HUES64 (cell line): ENCODE measurements around the gene CCDC152.

ENCODE experiments used
- H3K27ac ChIP-seq: 2 replicates; pipeline ENCODE4 v1.7.0; 2013; ENCODE audit warnings: low read depth, low read length, inconsistent platforms
- H3K27me3 ChIP-seq: 2 replicates; pipeline ENCODE4 v1.6.1; 2013; ENCODE audit warnings: mild to moderate bottlenecking, low read length; ENCODE audit not compliant: insufficient read depth
- H3K36me3 ChIP-seq: 2 replicates; pipeline ENCODE4 v1.6.1; 2013; ENCODE audit warnings: mild to moderate bottlenecking, low read length; ENCODE audit not compliant: insufficient read depth
- H3K4me1 ChIP-seq: 2 replicates; pipeline ENCODE4 v1.6.1; 2013; ENCODE audit warnings: mild to moderate bottlenecking, low read length, moderate library complexity; ENCODE audit not compliant: insufficient read depth
- H3K4me3 ChIP-seq: 2 replicates; pipeline ENCODE4 v1.5.1; 2013; ENCODE audit warnings: mild to moderate bottlenecking, low read length, moderate library complexity
- H3K9ac ChIP-seq: 2 replicates; pipeline ENCODE4 v1.6.1; 2013; ENCODE audit warnings: mild to moderate bottlenecking, low read depth, low read length
- H3K9me3 ChIP-seq: 2 replicates; pipeline ENCODE4 v1.6.1; 2013; ENCODE audit warnings: low read depth, low read length; ENCODE audit not compliant: insufficient read depth
- WGBS: fragments of 150-250, 120-280 bp; methylation state at CpG from one replicate; pipeline ENCODE4 v1.1.7; 2013; ENCODE audit warnings: missing lambda C conversion rate; 5-methylcytosine and 5-hydroxymethylcytosine counted together

The CCDC152 gene

DNA sequence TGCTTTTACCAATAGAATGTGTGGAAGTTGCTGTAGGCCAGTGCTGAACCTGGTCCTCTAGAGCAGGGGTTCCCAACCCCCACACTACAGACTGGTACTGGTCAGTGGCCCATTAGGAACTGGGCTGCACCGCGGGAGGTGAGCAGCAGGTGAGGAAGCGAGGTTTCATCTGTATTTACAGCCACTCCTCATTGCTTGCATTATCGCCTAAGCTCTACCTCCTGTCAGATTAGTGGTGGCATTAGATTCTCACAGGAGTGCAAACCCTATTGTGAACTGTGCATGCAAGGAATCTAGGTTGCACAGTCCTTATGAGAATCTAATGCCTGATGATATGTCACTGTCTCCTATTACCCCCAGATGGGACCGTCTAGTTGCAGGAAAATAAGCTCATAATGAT, 6.1 kb upstream of the CCDC152 start:
- Histone ChIP-seq H3K27ac (no peak overlapping the region), H3K9me3 (no peaks in the 10 kb centered on the region), H3K4me1 (no peaks in the 10 kb centered on the region; the same call in 1 of the 2 replicates), H3K9ac (no peak overlapping the region), H3K4me3 (no peak overlapping the region), H3K27me3 (no peaks in the 10 kb centered on the region), H3K36me3 (no peaks in the 10 kb centered on the region)
- 96% methylated on average over 4 of the region's 5 CpGs for WGBS

DNA sequence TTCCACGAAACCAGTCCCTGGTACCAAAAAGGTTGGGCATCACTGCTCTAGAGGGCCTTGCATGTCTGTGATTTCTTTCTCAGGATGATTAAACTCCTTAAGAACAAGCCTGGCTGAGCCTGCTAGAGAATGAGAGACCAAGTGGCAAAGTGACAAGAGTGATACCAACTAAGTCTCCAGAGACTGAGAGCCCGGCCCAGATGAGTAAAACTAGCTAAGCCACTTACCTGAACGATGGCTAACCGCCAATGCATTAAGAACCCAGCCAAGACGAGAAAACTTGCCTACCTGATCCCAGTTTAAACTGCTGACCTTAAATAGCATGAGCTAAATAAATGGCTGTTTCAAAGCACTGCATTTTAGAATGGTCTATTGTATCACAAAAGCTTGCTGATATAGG, 5.6 kb upstream of the CCDC152 start:
- H3K27me3 ChIP-seq, result no peaks in the 10 kb centered on the region
- H3K4me3 ChIP-seq, result no peak overlapping the region
- no peaks in the 10 kb centered on the region for H3K4me1 ChIP-seq
- H3K36me3 ChIP-seq, result no peaks in the 10 kb centered on the region
- H3K9me3 ChIP-seq, result no peaks in the 10 kb centered on the region
- 84% methylated on average over 5 of the region's 5 CpGs for WGBS
- no peak overlapping the region for H3K9ac ChIP-seq
- no peak overlapping the region for H3K27ac ChIP-seq

DNA sequence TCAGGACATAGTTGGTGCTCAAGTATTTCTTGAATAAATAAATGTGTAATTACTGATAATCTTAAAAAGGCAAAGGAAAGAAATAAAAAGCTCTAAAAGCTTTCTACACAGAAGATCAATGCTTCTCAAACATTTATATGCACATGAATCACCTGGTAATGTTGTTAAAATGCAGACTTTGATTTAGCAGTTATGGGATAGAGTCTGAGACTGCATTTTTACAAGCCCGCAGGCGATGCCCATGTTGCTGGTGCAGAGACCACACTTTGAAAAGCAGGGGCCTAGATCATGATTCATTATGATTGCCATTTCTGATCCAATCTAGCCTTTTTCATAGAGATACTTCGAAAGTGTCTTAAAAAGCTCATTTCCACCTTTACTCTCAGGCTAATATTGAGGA, 3.5 kb upstream of the CCDC152 start:
- 96% methylated on average over 3 of the region's 3 CpGs for WGBS
- no peak overlapping the region for H3K9ac ChIP-seq
- H3K9me3 ChIP-seq, result no peaks in the 10 kb centered on the region
- H3K27ac ChIP-seq, result no peak overlapping the region
- H3K27me3 ChIP-seq, result no peaks in the 10 kb centered on the region
- no peaks in the 10 kb centered on the region for H3K36me3 ChIP-seq
- peaks cover 7% of the 10 kb centered on the region; the same call in 1 of the 2 replicates for H3K4me1 ChIP-seq
- H3K4me3 ChIP-seq, result no peak overlapping the region

DNA sequence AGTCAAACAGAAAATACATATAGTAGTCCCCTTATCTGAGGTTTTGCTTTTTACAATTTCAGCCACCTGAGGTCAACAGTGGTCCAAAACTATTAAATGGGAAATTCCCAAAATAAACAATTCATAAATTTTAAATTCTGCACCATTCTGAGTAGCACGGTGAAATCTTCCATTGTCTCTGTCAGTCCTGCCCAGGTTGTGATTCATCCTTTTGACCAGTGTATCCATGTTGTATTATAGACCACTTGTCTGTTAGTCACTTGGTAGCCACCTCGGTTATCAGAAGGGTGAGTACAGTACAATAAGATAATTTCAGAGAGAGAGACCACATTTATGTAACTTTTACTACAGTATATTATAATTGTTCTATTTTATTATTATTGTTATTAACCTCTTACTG, 2.8 kb downstream of the CCDC152 start:
- Histone ChIP-seq H3K4me1 (peaks cover 12% of the 10 kb centered on the region; the same call in 1 of the 2 replicates), H3K27me3 (no peaks in the 10 kb centered on the region), H3K4me3 (no peak overlapping the region), H3K9ac (no peak overlapping the region), H3K27ac (no peak overlapping the region), H3K36me3 (0 out of 2 replicates have a peak, but pooled peaks cover 3% of the 10 kb centered on the region), H3K9me3 (no peaks in the 10 kb centered on the region)
- 96% methylated on average over 1 of the region's 2 CpGs for WGBS

DNA sequence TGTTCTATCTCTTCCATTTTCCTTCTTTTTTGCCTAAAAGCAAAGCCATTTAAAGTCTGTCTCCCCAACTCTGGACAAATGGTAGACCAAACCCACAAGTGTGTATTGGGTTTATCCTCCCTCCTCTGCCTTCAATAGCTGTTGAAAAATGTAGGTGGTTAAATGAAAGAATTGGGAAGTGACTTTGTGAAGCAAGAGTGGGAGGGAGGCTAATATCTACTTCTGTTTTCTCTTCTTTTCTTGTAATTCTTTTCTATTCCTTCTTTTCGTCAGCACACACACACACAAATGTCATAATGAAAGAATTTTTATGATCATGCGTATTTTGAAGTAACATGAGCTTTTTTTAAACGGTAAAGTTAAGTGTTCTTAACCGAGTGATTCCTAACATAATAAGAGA, 3.8 kb downstream of the CCDC152 start:
- Histone ChIP-seq H3K9me3 (no peaks in the 10 kb centered on the region), H3K36me3 (0 out of 2 replicates have a peak, but pooled peaks cover 3% of the 10 kb centered on the region), H3K4me3 (no peak overlapping the region), H3K9ac (no peak overlapping the region), H3K27ac (no peak overlapping the region), H3K4me1 (peaks cover 12% of the 10 kb centered on the region; the same call in 1 of the 2 replicates), H3K27me3 (no peaks in the 10 kb centered on the region)
- WGBS, result 98% methylated on average over 3 of the region's 4 CpGs

DNA sequence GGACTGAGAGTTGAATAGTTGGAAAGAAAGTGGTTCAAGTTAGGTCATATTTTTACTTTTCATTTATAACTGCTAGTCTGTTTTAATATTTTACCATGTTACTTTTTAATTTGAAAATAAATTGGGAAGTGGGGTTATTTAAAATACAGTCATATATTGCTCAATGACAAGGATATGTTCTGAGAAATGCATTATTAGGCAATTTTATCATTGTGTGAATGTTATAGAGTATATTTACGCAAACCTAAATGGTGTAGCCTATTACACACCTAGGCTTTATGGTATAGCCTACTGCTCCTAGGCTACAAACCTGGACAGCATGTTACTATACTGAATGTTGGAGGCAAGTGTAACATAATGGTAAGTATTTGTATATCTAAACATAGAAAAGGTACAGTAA, 5.2 kb downstream of the CCDC152 start:
- H3K36me3 ChIP-seq, result 0 out of 2 replicates have a peak, but pooled peaks cover 3% of the 10 kb centered on the region

DNA sequence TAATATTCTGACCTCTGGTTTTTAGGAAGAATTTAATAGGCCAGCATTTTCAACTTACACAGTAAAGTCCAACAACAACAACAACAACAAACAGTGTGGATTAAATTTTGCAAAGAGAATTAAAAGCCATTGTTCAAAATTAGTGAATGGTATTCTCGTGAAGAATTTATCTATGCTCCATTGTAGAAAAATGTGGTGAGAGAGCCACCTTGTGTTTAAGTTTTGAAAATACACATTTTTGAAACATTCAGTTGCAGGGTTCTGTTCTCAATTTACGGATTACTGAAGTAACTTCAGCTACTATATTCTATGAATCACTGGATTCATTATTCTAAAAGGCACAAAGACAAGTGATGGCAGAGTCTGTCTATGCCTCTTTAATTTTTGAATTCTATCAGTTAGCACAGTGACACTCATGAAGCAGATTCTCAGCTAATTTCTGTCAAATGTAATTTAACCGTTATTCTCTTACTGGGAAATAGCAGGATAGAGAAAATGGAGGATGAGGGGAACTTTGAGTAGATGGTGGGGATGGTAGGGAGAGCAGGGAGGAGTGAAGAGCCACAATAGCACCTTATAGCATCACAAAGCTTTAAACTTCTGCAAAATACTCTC, 11.0 kb downstream of the CCDC152 start:
- no peaks in the 10 kb centered on the region for H3K27me3 ChIP-seq
- H3K4me1 ChIP-seq, result no peaks in the 10 kb centered on the region
- no peak overlapping the region for H3K27ac ChIP-seq
- 0 out of 2 replicates have a peak, but pooled peaks cover 3% of the 10 kb centered on the region for H3K36me3 ChIP-seq
- H3K9ac ChIP-seq, result no peak overlapping the region
- H3K9me3 ChIP-seq, result no peaks in the 10 kb centered on the region
- no peak overlapping the region for H3K4me3 ChIP-seq
- 49% methylated on average over 3 of the region's 3 CpGs for WGBS

More for the DNA sequence above, 5.2 kb downstream of the CCDC152 start:
- H3K27me3 ChIP-seq, result no peaks in the 10 kb centered on the region
- peaks cover 12% of the 10 kb centered on the region; the same call in 1 of the 2 replicates for H3K4me1 ChIP-seq
- 100% methylated on average over 1 of the region's 1 CpG for WGBS
- H3K9ac ChIP-seq, result no peak overlapping the region
- H3K4me3 ChIP-seq, result no peak overlapping the region
- no peak overlapping the region for H3K27ac ChIP-seq
- no peaks in the 10 kb centered on the region for H3K9me3 ChIP-seq

DNA sequence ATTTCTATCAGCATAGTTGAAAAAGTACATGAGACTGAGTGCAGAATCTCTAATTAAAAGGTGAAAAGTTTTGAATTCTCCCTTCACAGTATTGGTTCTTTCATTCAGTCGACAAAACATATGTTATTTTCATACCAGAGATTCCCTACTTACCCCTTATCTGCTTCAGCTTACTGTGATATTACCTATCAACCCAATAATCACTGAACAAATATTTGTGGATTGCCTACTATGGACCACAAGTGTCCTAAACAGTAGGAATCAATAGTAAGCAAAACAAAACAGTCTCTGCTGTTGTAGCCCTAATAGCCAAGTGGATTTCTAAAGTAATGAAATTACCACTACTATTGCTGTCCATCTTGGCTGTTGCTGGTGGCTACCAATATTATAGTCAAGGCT, 11.5 kb downstream of the CCDC152 start:
- Histone ChIP-seq H3K27ac (no peak overlapping the region), H3K4me3 (no peak overlapping the region)

DNA sequence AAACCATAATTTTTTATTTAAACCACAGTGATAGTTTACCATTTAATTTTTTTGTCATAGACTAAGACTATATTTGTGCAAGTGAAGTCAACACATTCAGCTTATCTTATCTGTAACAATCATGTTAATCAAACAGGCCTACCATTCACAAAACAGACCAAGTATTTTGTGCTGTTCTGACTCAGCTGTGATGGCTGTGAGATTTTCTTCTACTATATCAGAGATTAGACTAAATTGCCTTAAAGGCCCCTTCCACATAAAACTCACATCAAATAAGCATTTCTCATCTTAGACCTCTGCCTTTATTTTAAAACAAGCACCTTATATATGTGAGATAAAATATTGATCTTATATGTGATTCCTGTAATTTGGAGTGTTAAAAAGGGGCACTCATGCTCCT, 13.4 kb downstream of the CCDC152 start:
- no peaks in the 10 kb centered on the region for H3K27me3 ChIP-seq
- no peaks in the 10 kb centered on the region for H3K9me3 ChIP-seq
- H3K36me3 ChIP-seq, result no peaks in the 10 kb centered on the region
- H3K27ac ChIP-seq, result no peak overlapping the region
- no peaks in the 10 kb centered on the region for H3K4me1 ChIP-seq
- no peak overlapping the region for H3K9ac ChIP-seq
- H3K4me3 ChIP-seq, result no peak overlapping the region

More for the DNA sequence above, 11.5 kb downstream of the CCDC152 start:
- Histone ChIP-seq H3K9me3 (no peaks in the 10 kb centered on the region), H3K4me1 (no peaks in the 10 kb centered on the region), H3K36me3 (0 out of 2 replicates have a peak, but pooled peaks cover 3% of the 10 kb centered on the region), H3K27me3 (no peaks in the 10 kb centered on the region), H3K9ac (no peak overlapping the region)
- 48% methylated on average over 1 of the region's 1 CpG for WGBS

DNA sequence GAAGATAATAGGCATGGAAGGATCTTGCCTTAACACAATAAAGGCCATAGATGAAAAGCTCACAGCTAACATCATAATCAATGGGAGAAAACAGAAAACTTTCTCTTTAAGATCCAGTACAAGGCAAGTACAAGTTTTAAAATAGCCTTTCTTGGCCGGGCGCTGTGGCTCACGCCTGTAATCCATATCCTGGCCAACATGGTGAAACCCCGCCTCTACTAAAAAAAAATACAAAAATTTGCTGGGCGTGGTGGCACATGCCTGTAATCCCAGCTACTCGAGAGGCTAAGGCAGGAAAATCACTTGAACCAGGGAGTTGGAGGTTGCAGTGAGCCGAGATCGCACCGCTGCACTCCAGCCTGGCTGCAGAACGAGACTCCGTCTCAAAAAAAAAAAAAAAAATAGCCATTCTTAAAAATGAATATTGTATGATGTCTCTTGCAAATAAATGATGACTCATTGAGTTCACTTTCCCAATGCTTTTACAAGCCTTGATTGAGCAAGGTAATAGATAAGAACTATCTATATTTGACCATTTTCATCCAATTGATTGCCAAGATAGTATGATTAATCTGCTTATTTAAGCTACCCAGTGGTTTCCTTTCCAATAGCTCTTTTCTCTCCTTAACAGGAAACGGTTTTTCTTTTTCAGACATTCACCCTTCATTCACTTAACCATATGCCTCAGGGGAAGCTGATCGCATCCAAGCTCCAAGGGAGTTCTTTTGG, 15.8 kb downstream of the CCDC152 start:
- Histone ChIP-seq H3K36me3 (no peaks in the 10 kb centered on the region), H3K9ac (no peak overlapping the region), H3K4me1 (no peaks in the 10 kb centered on the region), H3K27me3 (no peaks in the 10 kb centered on the region), H3K4me3 (no peak overlapping the region), H3K9me3 (no peaks in the 10 kb centered on the region), H3K27ac (no peak overlapping the region)
- WGBS, result 89% methylated on average over 11 of the region's 13 CpGs

DNA sequence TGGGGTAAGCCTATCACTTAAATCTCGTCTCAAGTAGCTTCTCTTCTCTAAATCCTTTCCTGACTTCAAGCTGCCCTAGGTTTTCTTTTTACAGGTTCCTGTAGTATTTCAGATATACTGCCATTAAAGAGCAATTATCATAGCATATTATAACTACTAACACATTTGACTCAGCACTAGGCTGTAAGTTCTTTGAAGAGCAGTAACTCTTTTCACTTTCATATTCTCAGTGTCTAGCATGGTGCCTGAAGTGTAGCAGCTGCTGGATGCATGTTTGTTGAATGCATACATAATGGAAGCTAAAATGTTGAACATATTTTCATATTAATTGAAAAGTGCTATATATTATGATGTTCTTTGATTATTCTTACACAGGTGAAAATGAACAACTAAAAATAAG, 22.5 kb downstream of the CCDC152 start:
- Histone ChIP-seq H3K9me3 (no peaks in the 10 kb centered on the region), H3K9ac (no peak overlapping the region), H3K4me1 (no peaks in the 10 kb centered on the region), H3K27ac (no peak overlapping the region), H3K27me3 (no peaks in the 10 kb centered on the region), H3K36me3 (no peaks in the 10 kb centered on the region), H3K4me3 (no peak overlapping the region)
- WGBS, result 100% methylated on average over 1 of the region's 1 CpG
